Raji (cell line): ENCODE measurements around the gene RUNX2.

Experiments used
- POLR2A ChIP-seq: IDR thresholded peaks from 2 replicates; pipeline ENCODE4 v1.6.1; 2011; ENCODE audit warnings: low read depth, low read length, control low read depth; ENCODE audit not compliant: insufficient read depth

Gene RUNX2

DNA sequence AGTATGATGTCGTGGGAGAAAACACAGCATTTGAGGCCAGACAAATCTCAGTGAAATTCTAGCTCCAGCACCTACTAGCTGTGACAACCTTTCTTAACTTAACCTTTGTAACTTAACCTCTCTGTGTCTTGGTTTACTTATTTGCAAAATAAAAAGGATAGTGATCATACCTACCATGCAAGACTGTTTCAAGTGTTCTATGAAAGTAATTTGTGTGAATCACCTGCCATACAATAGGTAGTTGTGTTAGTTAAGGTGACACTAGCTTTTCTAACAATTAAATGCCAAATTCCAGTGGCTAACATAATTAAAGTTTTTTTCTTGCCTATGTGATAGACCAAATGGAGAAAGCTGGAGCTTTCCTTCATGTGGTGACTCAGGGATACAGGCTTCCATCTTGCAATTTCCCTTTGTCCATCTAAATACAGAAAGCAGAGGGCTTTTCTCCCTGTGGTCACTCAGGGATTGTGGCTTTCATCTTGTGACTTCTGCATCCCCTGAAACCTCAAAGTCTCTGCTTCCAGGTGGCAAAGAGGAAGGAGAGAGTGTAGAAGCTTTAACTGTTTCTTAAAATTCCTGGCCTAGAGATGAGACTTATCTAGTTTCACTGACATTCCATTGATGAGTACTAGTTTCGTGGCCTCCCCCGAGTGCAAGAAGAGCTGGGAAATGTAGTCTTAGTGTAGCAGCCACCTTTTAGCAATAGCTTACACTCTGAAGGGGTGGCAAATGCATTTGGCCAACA, 376.1 kb downstream of the RUNX2 start:
- no peak for TF ChIP-seq POLR2A

DNA sequence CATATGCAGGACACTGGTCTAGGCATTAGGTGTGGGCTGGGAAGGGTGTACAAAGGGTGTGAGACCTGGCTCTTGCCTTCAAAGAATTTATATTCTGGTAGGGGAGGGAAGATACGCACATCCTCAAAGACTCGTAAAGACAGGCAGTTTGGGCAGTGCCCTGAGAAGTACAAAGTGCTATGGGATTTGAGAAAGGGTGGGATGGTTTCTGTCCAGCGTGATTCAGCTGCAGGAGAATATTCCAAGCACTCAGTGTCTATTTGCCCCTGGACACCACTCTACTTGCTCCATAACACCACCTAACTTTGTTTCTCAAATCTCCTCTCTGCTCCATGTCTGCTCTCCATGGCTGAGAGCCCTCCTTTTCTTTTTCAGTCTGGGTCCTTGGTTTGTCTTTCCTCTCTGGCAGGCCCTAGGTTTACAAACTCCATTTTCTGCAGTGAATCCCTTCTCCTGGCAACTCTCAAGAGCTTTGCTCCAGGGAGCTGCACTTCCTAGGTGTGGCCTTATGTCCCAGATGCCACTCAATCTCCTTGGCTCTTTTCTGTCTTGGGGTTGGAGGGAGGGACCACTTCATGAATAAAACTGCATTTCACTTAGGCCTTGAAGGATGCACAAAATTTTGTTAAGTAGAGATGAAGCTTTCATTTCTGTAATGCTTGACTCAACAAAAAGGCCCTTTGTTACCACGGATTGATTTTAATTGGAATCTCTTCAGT, 377.2 kb downstream of the RUNX2 start:
- TF ChIP-seq POLR2A = no peak

DNA sequence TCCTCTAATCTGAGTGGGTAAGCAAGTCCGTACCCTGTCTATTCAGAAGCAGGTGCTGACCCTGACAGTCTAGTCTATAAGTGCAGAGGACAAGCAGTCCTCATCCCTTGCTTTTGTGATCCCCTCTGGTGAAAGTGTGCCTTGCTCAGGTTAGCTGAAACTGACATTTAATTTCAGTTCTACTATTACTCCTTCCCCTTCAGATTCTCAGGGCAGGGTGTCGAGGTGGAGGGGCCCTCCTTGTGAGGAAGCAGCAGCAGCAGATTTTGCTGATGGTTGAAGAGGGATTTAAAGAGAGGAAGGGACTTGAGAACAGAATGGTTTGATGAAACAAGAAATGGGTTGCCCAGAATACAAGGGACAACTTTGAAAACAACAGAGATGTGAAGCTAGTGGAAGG, 378.2 kb downstream of the RUNX2 start:
- no peak for TF ChIP-seq POLR2A

DNA sequence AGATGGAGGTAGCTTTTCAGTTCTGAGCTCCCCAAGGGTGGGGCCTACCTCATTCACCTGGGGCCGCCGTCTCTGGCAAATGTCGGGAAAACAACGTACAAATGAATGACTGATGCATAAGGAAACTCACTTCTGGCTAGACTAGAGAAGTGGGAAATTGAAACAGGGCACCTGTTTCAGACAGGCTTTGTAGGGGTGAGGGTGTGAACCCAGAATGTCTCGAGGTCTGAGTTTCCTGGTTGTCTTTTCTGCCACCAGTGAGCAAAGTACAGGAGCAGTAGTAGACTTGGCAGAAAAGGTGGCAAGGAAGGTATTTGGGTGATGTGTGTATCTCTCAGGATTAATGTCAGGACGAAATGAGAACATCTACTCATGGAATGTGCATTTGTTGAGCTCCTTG, 379.0 kb downstream of the RUNX2 start:
- no peak for TF ChIP-seq POLR2A

DNA sequence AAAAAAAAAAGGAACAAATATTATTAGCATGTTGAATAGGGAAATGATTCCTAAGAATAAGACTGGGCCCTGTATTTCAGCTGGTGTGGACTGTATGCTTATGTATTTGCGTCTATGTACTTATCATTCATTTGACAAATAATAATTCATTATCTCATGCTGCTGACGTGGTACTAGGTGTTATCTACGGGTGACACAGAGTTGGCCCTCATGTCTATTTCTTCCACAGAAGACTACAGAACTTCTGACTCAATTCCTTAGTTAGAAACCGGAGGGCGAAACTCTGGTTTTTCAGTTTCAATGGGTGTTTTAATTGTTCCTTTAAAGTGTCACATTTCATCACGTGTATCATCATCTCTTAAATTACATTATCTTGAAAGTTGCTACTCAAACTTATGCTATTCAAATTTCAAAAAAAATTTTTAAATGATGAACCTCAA, 381.7 kb downstream of the RUNX2 start:
- no peak for TF ChIP-seq POLR2A

DNA sequence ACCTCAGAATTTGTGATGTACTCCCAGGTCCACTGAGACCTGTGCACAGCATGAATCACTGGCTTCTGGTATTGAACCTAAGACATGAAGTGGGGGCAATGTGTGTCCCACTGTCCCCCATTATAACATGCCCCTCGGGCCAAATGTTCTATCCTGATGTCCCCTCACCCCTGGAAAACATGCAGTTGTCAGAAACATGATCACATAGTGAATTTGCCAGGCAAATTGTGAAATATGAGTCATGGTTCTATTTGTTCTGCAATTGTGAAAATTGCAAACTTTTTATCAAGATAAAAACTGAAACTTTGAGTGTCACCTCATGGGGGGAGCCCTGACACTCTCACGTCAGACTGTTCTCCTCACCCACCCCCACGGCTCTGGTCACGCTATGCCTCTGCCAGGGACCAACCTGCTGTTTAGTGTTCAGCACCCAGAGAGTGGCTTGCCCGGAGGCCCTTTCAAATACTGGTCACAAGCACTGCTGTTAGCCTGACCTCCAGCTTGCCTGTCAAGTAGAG, 382.2 kb downstream of the RUNX2 start:
- TF ChIP-seq POLR2A = no peak

DNA sequence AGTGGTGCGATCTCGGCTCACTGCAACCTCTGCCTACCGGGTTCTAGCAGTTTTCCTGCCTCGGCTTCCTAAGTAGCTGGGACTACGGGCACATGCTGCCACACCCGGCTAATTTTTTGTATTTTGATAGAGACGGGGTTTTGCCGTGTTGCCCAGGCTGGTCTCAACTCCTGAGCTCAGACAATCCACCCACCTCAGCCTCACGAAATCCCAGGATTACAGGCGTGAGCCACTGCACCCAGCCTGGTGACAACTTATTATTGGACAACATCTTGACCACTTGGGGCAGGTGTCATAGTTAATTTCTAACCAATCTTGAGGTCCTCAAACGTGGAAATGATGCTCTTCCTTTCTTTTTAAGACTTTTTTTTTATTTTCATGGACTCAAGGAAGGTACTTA, 383.9 kb downstream of the RUNX2 start:
- no peak for TF ChIP-seq POLR2A

DNA sequence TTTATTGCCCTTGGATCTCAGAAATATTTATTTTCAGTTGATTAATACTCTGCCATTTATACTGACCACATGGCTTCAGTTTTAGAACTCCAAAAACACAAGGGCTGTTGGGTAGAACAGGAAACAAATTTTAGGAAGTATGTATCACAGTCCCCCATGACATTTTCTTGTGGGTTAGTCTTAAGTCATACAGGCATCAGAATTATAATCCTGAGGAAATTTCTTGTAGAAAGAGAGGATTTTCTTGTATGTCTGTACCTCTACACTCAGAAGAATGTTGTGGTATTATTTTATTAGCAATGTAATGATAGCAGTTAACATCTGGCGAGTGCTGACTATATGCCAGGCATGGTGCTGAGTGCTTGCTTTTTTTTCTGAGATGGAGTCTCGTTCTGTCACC, 384.7 kb downstream of the RUNX2 start:
- TF ChIP-seq POLR2A = no peak
